Measurements from ENCODE around the gene MGAT4C. TPM values are rescaled to one million over a fixed set of nuclear protein-coding genes. Genes with fewer than 3 reads are reported as not detected.

Gene MGAT4C
- polyA plus RNA-seq, 1 of the 3 experiments (the other 2 are of a cell fraction) = 0.07 TPM

DNA sequence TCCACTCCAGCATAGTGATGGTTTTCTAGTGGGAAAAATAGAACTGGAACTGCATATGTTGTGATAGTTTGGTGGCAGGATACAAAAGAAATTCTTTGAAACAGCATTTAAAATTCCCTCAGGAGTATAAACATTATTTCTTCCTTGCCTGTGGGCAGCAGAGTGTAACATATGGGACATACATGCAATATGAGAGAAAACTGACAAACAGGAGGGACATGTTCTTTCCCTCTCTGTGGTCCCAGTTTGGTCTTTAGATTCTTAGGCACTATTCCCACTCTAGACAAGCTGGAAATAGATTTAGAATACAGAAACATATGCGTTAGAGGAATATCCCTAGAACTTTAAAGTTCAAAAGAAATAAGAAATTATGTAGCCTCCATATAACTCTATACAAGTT lies 68.0 kb downstream of the MGAT4C start (continued):
- TF ChIP-seq, protein P1, sequence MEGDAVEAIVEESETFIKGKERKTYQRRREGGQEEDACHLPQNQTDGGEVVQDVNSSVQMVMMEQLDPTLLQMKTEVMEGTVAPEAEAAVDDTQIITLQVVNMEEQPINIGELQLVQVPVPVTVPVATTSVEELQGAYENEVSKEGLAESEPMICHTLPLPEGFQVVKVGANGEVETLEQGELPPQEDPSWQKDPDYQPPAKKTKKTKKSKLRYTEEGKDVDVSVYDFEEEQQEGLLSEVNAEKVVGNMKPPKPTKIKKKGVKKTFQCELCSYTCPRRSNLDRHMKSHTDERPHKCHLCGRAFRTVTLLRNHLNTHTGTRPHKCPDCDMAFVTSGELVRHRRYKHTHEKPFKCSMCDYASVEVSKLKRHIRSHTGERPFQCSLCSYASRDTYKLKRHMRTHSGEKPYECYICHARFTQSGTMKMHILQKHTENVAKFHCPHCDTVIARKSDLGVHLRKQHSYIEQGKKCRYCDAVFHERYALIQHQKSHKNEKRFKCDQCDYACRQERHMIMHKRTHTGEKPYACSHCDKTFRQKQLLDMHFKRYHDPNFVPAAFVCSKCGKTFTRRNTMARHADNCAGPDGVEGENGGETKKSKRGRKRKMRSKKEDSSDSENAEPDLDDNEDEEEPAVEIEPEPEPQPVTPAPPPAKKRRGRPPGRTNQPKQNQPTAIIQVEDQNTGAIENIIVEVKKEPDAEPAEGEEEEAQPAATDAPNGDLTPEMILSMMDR (IDR thresholded peaks at IDR 0.05) = no peak
- TF ChIP-seq RFX5 (IDR thresholded peaks at IDR 0.05; ENCODE audit: low read length) = no peak
- TF ChIP-seq, protein P2, sequence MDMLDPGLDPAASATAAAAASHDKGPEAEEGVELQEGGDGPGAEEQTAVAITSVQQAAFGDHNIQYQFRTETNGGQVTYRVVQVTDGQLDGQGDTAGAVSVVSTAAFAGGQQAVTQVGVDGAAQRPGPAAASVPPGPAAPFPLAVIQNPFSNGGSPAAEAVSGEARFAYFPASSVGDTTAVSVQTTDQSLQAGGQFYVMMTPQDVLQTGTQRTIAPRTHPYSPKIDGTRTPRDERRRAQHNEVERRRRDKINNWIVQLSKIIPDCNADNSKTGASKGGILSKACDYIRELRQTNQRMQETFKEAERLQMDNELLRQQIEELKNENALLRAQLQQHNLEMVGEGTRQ (IDR thresholded peaks at IDR 0.05; ENCODE audit: borderline replicate concordance, low read depth, low read length) = no peak

DNA sequence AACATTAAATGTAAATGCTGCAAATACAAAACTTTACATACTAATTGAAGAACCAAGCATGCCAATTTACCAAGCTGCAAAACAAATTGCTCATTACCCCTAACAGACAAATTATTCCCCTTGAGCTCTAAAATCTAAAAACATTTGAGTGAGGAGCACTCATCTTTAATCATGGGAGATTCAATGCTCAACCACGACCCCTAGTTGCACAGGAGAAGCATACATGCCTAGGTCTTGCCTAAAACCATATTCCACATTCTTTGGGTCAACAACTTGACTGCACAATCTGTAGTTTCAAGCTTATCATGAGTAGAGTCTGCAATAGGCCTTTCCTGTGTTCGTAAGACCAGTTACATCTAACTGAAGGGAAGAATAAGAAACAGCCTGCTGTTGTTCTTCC lies 69.7 kb downstream of the MGAT4C start:
- H3K9me2 ChIP-seq = no peaks in the 10 kb centered on the region
- no peaks in the 10 kb centered on the region for H4K20me1 ChIP-seq (ENCODE audit: insufficient read depth)
- no peaks in the 10 kb centered on the region for H3K36me3 ChIP-seq (replicated peaks in 1 of 2; ENCODE audit: control insufficient read depth in 1 of 2, insufficient read depth in 2 of 2, low read length in 1 of 2)
- ChIA-PET CTCF (interaction anchor here (1.8 kb wide), 1 partner anchor 69 kb away, joined by 4 read pairs; the partner anchor contains the start of gene MGAT4C), POLR2A (no interaction called here)
- TF ChIP-seq FOXJ3 (CRISPR knock-in tag; IDR thresholded peaks at IDR 0.05) (no peak), RCOR1 (IDR thresholded peaks at IDR 0.05; ENCODE audit: low read length) (no peak), GATA2 (CRISPR knock-in tag; IDR thresholded peaks at IDR 0.05) (no peak), NRF1 (IDR thresholded peaks at IDR 0.05; ENCODE audit: low read depth, low read length) (no peak), TCF12 (IDR thresholded peaks at IDR 0.05) (no peak), SIN3A (IDR thresholded peaks at IDR 0.05; ENCODE audit: borderline replicate concordance, low read depth, low read length) (no peak), TEAD4 (IDR thresholded peaks at IDR 0.05; ENCODE audit: borderline replicate concordance, insufficient read depth) (no peak), YY1 (IDR thresholded peaks at IDR 0.05; ENCODE audit: low read depth) (no peak), MXI1 (IDR thresholded peaks at IDR 0.05; ENCODE audit: low read depth, low read length) (no peak), POLR2AphosphoS5 (IDR thresholded peaks at IDR 0.05; ENCODE audit: low read depth, low read length) (no peak), FOXM1 (IDR thresholded peaks at IDR 0.05; ENCODE audit: low read depth) (no peak), CHD2 (IDR thresholded peaks at IDR 0.05; ENCODE audit: low read length, partially characterized antibody) (no peak), FOSL2 (IDR thresholded peaks at IDR 0.05; ENCODE audit: borderline replicate concordance, low read depth) (no peak), ELF1 (IDR thresholded peaks at IDR 0.05) (no peak), EZH2phosphoT487 (IDR thresholded peaks at IDR 0.05; ENCODE audit: borderline replicate concordance, low read depth) (no peak), NFIC (IDR thresholded peaks at IDR 0.05; ENCODE audit: borderline replicate concordance) (no peak)
- TF ChIP-seq, protein P3, sequence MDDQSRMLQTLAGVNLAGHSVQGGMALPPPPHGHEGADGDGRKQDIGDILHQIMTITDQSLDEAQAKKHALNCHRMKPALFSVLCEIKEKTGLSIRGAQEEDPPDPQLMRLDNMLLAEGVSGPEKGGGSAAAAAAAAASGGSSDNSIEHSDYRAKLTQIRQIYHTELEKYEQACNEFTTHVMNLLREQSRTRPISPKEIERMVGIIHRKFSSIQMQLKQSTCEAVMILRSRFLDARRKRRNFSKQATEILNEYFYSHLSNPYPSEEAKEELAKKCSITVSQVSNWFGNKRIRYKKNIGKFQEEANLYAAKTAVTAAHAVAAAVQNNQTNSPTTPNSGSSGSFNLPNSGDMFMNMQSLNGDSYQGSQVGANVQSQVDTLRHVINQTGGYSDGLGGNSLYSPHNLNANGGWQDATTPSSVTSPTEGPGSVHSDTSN (IDR thresholded peaks at IDR 0.05) = no peak
- TF ChIP-seq, protein P1 (IDR thresholded peaks at IDR 0.05) = no peak; the same call in 1 of the 2 replicates
- TF ChIP-seq, protein P4, sequence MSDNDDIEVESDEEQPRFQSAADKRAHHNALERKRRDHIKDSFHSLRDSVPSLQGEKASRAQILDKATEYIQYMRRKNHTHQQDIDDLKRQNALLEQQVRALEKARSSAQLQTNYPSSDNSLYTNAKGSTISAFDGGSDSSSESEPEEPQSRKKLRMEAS (IDR thresholded peaks at IDR 0.05; ENCODE audit: low read depth) = no peak
- TF ChIP-seq, protein P5, sequence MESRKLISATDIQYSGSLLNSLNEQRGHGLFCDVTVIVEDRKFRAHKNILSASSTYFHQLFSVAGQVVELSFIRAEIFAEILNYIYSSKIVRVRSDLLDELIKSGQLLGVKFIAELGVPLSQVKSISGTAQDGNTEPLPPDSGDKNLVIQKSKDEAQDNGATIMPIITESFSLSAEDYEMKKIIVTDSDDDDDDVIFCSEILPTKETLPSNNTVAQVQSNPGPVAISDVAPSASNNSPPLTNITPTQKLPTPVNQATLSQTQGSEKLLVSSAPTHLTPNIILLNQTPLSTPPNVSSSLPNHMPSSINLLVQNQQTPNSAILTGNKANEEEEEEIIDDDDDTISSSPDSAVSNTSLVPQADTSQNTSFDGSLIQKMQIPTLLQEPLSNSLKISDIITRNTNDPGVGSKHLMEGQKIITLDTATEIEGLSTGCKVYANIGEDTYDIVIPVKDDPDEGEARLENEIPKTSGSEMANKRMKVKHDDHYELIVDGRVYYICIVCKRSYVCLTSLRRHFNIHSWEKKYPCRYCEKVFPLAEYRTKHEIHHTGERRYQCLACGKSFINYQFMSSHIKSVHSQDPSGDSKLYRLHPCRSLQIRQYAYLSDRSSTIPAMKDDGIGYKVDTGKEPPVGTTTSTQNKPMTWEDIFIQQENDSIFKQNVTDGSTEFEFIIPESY (IDR thresholded peaks at IDR 0.05; ENCODE audit: borderline replicate concordance, low read depth) = no peak
- no peaks in the 10 kb centered on the region for H3K27me3 ChIP-seq (ENCODE audit: insufficient read depth)
- H2AFZ ChIP-seq (ENCODE audit: low read depth) = no peak overlapping the region
- no peaks in the 10 kb centered on the region for H3K79me2 ChIP-seq (ENCODE audit: insufficient read depth)
- no peak overlapping the region for H3K4me3 ChIP-seq (ENCODE audit: low read depth in 2 of 2, low read length in 1 of 2)
- H3K9me3 ChIP-seq = no peaks in the 10 kb centered on the region
- no peak overlapping the region for H3K4me2 ChIP-seq
- H3F3A ChIP-seq (replicated peaks; ENCODE audit: insufficient read depth) = peaks cover 4% of the 10 kb centered on the region
- no peak for DNase-seq
- H3K4me1 ChIP-seq (ENCODE audit: control insufficient read depth in 1 of 2, insufficient read depth in 2 of 2, low read depth in 1 of 2, low read length in 1 of 2) = no peaks in the 10 kb centered on the region; a peak in 1 of 4 replicates
- no peak overlapping the region for H3K27ac ChIP-seq (ENCODE audit: low read depth in 2 of 2, low read length in 1 of 2)
- no peak overlapping the region for H3K9ac ChIP-seq
- 70% methylated on average over 2 of the region's 2 CpGs for WGBS (ENCODE audit: low lambda C conversion rate)
